MM.1S (cell line): Measurements from ENCODE around the gene SELENOO.

Experiments
- CTCF ChIP-seq: fragments of 300-600 bp; sonication (generic); IDR thresholded peaks from 2 replicates; pipeline ENCODE4 v1.5.1; 2016; ENCODE audit warnings: antibody characterized with exemption, low read length, mixed read lengths
- EZH2 ChIP-seq: fragments of 300-600 bp; sonication (generic); optimal IDR thresholded peaks from 2 replicates; pipeline ENCODE3; 2017; ENCODE audit warnings: low read depth, mild to moderate bottlenecking, antibody characterized with exemption, low read length, mixed read lengths

- TF ChIP-seq CTCF (no peak), EZH2 (no peak)
These were observed 20.0 kb downstream of the SELENOO start for GRCh38 chr22:50220603-50221409.
